Left cardiac atrium (tissue), 4 donors: ENCODE data around the gene CHD6. TPM values are rescaled to one million over a fixed set of nuclear protein-coding genes. Genes with fewer than 3 reads are reported as not detected.

Experiments
- ATAC-seq, 2 donors: fragments of 200-7000 bp; cut with Tn5 transposase; one replicate each; pipeline ENCODE4 v1.9.1; 2020; ENCODE audit warnings: mild to moderate bottlenecking in 2 of 2, moderate library complexity in 2 of 2
- DNase-seq: peaks from one replicate; pipeline ENCODE4 v3.0.0-alpha.2; 2020
- intact Hi-C, 2 donors: fragments of 100-400 bp; cut with DNase I; formaldehyde crosslinking; loops; one replicate each; pipeline versions ENCODE4 v1.14.1 to v1.15.1; 2022 to 2023
- total RNA-seq, 2 donors: library from RNA; stranded (reverse); fragmentation: NEBNext Ultra II Directional; extraction: Animal tissue kit (Norgen Biotek cat#: 25700); gene quantifications; one replicate each; pipeline ENCODE4 v1.2.1, GENCODE V29; 2021
- donor health status: DM: no; HTN: yes; CAD: no.
- donor health status: DM: no; HTN: yes; CAD: no; lungs with severe emphysema.
- donor health status: DM: yes; HTN: yes; CAD: no.
- donor health status: Dilated cardiomyopathy.

The CHD6 gene
- total RNA-seq, 2 donors from 2014 or later, result 35.6 to 36.5 TPM

DNA sequence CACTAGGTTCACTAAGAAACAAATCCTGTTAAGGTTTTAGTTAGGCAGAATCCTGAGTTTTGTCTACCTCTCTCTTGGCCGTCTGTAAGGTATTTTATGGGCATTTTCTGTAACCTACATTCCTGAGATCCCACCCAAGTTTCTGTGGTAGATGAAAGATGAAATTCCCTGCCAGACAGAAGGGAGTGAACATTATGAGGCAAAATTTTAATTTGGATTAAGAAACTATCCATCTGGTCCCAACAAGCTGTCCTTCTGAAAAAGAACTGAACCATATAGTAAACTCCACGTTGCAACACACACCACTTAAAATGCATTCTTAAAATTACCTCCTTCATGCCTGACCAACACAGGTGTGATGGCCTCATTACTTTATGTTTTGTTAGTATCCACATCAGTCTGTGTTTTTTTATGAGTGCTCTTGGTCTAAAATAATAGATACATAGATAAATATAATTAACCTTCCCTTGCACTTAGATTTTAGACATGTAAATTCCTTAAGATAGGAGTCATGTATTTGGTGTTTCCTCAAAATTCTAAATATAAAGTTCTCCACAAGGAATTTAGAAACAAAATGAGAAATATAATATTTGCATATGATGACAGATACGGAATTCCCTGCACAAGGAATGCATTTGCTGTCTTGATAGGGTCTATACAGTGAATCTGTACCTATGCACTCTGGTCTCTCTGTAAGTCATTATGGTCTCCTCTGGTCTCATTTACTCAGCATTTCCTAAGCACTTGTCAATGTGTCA, 86.5 kb downstream of the CHD6 start:
- DNase-seq (no peak), ATAC-seq (no peak)
- intact Hi-C loops, result no loop called here

GRCh38 chr20:41530923-41531322, 87.3 kb downstream of the CHD6 start:
- intact Hi-C loops, result no loop called here
- no peak for DNase-seq

DNA sequence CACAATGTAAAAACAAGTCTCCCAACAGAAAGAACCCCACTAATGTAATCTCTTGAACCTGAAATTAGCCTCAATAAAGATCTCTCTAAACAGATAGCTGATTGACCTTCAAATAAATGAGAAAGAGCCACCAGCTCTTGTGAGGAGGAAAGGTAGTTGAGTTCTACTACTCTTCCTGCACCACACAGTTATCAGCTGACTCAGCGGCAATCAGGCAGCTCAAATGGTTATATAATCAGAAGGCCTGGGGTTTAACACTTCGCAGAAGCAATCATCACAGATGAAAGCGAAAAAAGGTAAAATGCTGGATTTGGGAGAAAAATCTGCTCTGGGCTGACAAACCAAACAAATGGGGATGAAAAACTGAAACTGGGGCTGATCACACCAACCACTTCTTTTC, 91.8 kb downstream of the CHD6 start:
- intact Hi-C loops, result no loop called here
- ATAC-seq (peak; percentile 54 to 74), DNase-seq (no peak)

More at GRCh38 chr20:41530923-41531322, 87.3 kb downstream of the CHD6 start:
- ATAC-seq, result no peak

DNA sequence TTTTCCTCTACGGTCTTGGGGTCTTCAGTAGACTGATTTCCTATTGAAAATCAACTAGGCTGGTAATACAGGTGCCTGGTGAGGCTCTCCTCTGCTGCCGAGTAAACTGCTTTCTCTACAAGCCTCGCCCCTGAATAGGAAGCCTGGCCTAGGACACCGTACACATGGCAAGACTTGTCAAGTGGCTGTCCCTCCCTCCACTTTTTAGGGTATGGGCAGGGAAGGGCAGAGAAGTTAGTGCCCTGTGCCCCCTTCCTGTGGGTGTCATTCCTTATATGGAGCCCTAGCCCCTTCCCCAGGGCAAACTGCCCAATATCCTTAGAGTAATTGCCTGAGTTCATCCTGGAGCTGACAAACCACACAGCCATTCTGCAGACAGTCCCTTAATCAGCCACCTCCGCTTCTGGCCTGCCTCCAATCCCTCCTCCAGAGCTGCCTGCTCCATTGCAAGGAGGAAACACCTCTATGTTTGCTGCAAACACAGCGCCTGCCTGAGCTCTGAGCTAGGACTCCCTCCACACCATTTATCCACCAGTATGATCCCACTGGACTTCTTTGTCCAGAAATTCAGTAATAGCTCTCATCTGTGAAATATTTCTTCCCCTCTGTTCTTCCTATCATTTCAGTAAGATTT, 93.1 kb downstream of the CHD6 start:
- intact Hi-C loops, result no loop called here

DNA sequence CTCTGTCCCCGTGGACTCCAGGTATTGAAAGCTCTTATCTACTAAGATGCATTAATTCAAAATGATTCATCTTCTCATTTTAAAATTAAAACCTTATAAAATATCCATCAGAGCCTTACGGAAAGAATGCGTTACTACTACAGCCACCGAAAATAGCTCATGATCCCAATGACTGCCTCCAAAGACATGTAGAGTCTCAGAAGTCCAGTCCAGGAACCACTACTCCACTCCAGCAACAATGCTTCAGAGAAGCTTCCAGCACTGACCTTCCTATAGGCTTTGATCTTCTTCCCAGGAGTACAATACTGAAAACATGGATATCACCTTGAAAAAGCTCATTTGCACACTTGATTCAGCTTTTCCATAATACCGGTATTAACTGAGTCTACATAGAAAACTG, 94.3 kb downstream of the CHD6 start:
- intact Hi-C loops, result no loop called here
- DNase-seq, result no peak
- no peak for ATAC-seq

More for the DNA sequence above, 93.1 kb downstream of the CHD6 start:
- ATAC-seq (peak; percentile 85 to 93), DNase-seq (peak; percentile 88)

DNA sequence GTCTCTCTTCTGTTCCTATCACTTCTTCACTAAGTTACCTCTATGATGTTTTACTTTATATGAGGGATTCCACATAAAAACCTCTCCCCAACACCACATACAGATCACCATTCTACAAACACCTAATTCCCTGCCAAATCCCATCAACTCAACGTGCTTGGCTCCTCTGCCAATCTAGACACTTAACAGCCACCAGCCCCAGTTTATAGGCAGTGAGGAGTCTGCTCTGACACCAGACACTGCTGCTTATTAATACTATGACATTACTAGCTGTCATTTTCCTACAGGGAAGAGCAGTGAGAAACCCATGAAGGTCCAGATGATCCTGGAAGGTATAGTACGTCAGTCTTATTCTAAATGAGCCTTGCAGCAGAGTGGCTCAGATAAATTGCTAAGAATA, 104.3 kb downstream of the CHD6 start:
- intact Hi-C loops, result loop anchor here in 1 of 2 donors (5.0 to 10.0 kb wide), 2 partner anchors 103 to 181 kb away; partner anchors contain the start of gene CHD6
- peak; percentile 59 to 75 for ATAC-seq
- no peak for DNase-seq

DNA sequence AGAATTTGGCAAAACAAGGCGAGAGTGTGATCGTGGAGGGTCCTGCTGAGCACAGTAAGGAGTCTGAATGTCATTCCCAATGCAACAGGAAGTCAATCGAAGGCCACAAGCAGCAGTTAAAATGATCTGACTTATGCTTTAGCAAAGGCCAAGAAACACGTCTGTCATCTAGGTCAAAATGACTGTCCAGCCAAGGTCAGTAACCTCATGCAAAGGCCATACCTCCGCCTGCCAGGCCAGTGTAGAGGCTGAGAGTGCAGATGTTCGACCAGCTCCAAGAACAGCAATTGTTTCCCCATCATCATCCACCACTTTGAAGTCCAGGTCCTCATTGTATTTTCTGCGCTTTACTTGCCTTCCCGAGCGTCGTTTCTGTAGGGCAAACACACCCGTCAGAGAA, 105.6 kb downstream of the CHD6 start:
- ATAC-seq (no peak), DNase-seq (no peak)
- intact Hi-C loops, result loop anchor here in 1 of 2 donors (5.0 to 10.0 kb wide), 2 partner anchors 105 to 182 kb away; partner anchors contain the start of gene CHD6

- DNase-seq, result no peak
- intact Hi-C loops, result loop anchor here in 1 of 2 donors (5.0 to 10.0 kb wide), 2 partner anchors 106 to 184 kb away; partner anchors contain the start of gene CHD6
- no peak for ATAC-seq
Measured at GRCh38 chr20:41510847-41511450, 107.2 kb downstream of the CHD6 start.

GRCh38 chr20:41510224-41510623, 108.0 kb downstream of the CHD6 start:
- peak; percentile 58 to 61 for ATAC-seq
- peak; percentile 26 for DNase-seq
- intact Hi-C loops, result loop anchor here in 1 of 2 donors (5.0 to 10.0 kb wide), 2 partner anchors 107 to 185 kb away; partner anchors contain the start of gene CHD6

DNA sequence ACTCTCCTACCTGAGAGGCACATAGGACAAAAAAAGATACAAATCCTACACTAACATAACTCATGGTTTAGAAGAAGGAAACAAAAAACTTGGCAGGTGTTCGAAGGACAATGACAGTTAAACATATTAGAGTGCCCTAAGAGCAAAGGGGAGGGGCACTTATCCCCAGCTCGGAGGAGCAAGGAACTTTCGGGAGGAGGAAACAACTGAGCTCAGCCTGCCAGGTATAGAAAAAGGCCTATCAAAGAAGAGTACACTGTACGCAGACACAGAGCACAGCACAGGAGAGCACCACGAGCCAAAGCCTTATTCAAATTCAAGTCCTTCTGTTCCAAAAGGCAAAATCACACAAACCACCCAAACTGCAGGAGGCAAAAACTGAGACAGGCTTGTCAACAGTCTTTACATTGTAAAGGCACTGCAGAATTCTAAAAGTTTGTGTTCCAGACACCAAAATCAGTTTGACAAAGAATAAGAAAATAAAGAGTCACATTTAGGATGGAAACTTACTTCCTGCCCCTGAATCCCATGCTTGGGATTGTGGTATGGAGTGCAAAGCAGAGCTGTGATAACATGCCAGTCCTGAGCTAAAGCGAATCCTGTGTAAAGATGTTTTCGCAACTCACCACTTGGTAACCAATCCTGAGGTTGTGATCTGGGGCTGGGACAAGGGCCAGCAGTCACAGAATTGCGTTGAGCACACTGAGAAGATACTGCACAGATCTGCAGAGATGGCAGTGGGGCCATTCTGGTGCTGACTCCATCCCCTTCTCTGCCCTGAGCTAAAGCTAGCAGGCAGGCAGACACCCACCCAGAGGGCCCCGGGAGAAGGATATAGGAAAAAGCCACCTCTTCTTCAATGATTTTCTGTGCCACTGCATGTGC, 108.6 kb downstream of the CHD6 start:
- peak; percentile 62 for DNase-seq
- ATAC-seq, result peak; percentile 73 to 76
- intact Hi-C loops, result loop anchor here in 1 of 2 donors (5.0 to 10.0 kb wide), 2 partner anchors 108 to 185 kb away; partner anchors contain the start of gene CHD6

- DNase-seq (no peak), ATAC-seq (peak in 1 of 2 donors; percentile 22)
- intact Hi-C loops, result no loop called here
Measured at GRCh38 chr20:41508335-41508734, 109.8 kb downstream of the CHD6 start.

DNA sequence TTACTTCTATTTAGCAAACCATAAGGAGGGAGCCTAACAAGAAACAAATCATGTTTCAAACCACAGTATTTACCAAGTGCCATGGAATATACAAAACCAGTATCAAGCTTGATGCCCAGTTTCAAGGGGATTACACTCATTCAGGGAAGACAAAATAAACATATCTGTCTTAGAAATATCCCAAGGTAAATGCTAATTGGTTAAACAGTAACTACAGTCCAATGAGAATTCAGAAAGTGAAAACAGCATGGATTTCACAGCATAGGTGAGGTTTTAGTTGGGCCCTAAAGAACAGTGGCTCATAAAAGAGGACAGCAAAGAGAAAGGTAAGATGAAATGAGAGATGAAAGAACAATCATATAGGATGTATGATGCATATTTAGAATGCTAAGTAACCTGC, 110.3 kb downstream of the CHD6 start:
- ATAC-seq (no peak), DNase-seq (no peak)
- intact Hi-C loops, result no loop called here

DNA sequence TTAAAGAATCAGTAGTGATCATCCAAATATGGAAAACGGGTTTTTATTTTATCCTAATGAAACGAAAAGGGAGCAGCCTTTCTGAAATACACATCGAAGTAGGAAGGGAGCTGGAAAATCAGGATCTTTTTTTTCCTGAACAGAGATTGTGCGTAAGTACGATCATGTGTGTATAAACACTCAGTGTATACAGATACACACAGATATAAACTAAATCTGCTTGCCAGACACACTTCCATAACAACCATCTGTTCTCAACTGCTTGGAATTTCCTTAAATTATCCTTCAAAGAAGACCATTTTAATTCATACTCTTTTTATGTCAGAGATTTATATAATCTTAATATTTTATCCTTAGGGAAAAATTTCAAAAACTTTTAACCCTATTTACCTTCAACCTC, 110.7 kb downstream of the CHD6 start:
- intact Hi-C loops, result no loop called here
- no peak for ATAC-seq
- no peak for DNase-seq

DNA sequence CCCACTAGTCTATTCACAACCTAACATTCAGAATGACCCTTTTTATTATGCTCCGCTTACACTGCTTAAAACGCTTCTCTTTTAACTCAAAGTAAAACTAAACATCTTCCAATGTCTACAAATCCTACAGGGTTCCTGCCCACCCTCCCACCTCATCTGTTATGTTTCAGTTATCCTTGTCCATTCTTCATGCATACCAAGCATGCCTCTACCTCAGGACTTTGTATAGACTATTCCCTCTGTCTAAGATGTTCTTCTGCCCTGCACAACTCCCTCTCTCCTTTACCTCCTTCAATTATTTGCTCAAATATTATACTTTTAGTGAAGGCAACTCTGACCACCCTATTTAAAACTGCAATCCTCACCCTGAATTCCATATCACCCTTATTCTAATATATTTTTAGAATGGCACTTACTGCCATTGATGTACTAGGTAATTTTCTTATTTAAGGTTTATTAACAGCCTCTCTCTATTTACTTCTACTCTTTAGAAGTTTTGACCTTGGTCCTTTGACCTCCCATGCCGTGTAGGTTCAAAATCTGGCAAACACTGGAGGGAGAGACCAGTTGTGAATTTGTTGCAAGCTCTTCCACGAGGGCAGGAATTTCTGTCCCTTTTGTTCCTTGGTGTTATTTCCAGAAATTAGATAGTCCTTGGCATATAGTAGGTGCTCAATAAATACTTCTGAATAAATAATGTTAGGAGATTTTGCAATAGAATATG, 111.8 kb downstream of the CHD6 start:
- DNase-seq, result no peak
- intact Hi-C loops, result no loop called here
- no peak for ATAC-seq

- ATAC-seq (no peak), DNase-seq (no peak)
- intact Hi-C loops, result no loop called here
Measured at GRCh38 chr20:41505184-41505583, 113.0 kb downstream of the CHD6 start.

DNA sequence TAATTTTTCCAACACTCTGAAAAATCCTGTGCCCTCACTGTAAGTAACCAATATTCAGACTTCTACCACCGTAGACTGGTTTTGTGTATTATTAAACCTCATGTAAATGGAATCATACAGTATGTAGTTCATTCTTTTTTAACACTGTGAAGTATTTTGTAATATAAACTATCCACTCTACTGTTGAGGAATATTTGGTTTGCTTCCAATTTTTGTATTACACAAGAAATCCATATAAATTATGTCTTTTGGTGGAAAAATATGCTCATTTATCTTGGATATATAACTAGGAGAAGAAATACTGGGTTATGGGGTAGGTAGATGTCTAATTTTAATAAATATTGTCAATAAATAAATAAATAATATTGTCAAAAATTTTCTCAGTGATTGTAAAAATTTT, 116.8 kb downstream of the CHD6 start:
- intact Hi-C loops, result no loop called here
- DNase-seq (no peak), ATAC-seq (no peak)

- intact Hi-C loops, result no loop called here
- DNase-seq (no peak), ATAC-seq (no peak)
Measured at GRCh38 chr20:41499961-41500725, 118.0 kb downstream of the CHD6 start.

DNA sequence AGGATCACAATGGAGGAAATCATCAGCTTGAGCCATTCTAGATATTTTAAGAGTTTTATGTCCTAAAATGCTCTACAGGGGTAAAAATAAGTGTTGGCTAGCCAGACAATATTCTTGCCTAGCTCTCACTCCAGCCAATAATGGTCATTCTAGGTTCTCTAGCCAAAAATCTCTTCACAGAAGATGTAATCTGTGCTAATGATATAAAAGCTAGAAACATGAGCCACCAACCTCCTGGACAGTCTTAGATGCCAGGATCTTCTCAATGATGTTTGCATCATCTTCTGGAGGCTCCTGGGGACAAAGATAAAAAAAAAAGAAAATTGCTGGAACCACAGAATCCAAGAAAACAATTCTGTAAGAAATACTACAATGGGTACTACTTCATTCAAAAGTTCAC, 119.1 kb downstream of the CHD6 start:
- intact Hi-C loops, result no loop called here
- no peak for ATAC-seq
- DNase-seq, result no peak
